Peyer's patch (tissue), 4 donors: ENCODE measurements around the gene DCLK1.

ENCODE experiments used
- CTCF ChIP-seq, 6 experiments: fragments of 450-650 bp in 4 of 6; fragments of 200-600 bp in 2 of 6; sonication (generic) in 1 of 6; IDR thresholded peaks; one replicate each; pipeline ENCODE4 v1.5.1; 2017 to 2019; ENCODE audit warnings: antibody characterized with exemption in 6 of 6, mild to moderate bottlenecking in 3 of 6, moderate library complexity in 1 of 6
- POLR2A ChIP-seq, 2 donors: fragments of 450-650 bp; IDR thresholded peaks; one replicate each; pipeline ENCODE4 v1.5.1; 2017; ENCODE audit warnings: antibody characterized with exemption in 2 of 2, mild to moderate bottlenecking in 2 of 2, moderate library complexity in 2 of 2

- no peak for TF ChIP-seq POLR2A (IDR thresholded peaks at IDR 0.05)
- no peak for TF ChIP-seq CTCF (IDR thresholded peaks at IDR 0.05)
Observed at GRCh38 chr13:35961002-35961401, 170.2 kb downstream of the DCLK1 start.
